ENCODE measurements around the gene TAS2R20. TPM values are rescaled to one million over a fixed set of nuclear protein-coding genes. Genes with fewer than 3 reads are reported as not detected.

Gene TAS2R20
- total RNA-seq, 1 donor from 2014 or later: 3.6 TPM

GRCh38 chr12:10959804-10960203 lies 38.3 kb downstream of the TAS2R20 start:
- peak; percentile 41 for DNase-seq

DNA sequence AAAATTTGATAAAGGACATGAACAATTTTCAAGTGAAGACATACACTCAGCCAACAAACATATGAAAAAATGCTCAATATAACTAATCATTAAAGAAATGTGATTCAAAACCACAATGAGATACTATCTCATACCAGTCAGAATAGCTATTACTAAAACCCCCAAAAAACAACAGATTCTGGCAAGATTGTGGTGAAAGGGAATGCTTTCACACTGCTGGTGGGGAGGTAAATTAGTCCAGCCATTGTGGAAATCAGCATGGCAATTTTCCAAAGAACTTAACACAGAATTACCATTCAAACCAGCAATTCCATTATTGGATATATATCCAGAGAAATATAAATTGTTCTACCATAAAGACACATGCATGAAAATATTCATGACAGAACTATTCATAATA lies 40.4 kb downstream of the TAS2R20 start:
- DNase-seq: no peak

DNA sequence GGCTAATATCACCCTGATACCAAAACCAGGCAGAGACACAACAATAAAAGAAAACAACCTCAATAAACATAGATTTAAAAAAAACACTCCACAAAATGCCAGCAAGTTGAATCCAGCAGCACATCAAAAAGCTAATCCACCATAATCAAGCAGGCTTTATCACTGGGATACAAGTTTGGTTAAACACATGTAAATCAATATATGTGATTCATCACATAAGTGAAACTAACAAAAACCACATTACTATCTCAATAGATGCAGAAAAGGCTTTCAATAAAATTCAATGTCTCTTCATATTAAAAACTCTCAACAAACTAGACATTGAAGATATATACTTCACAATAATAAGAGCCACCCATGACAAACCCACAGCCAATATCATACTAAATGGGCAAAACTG lies 42.0 kb downstream of the TAS2R20 start:
- DNase-seq: no peak

GRCh38 chr12:10952645-10953044 lies 45.5 kb downstream of the TAS2R20 start:
- DNase-seq: no peak

Other genes starting within 250 kb of the TAS2R20 start
- gene TAS2R7, start 195.7 kb downstream of the TAS2R20 start, total RNA-seq: not detected in 2 replicates
- gene TAS2R8, start 191.0 kb downstream of the TAS2R20 start, total RNA-seq: not detected in 2 replicates
- not detected in 2 replicates for gene TAS2R9, start 188.1 kb downstream of the TAS2R20 start, total RNA-seq
- gene TAS2R10, start 171.9 kb downstream of the TAS2R20 start, total RNA-seq: 0.17 and 0.37 TPM in 2 replicates
- gene PRR4, start 148.8 kb downstream of the TAS2R20 start, total RNA-seq: 0.17 and 0.33 TPM in 2 replicates
- gene PRH1, start 114.0 kb downstream of the TAS2R20 start, total RNA-seq: 11.2 and 12.8 TPM in 2 replicates
- 0.84 and 1.0 TPM in 2 replicates for gene TAS2R13, start 88.7 kb downstream of the TAS2R20 start, total RNA-seq
- gene PRH2, start 69.1 kb downstream of the TAS2R20 start, total RNA-seq: not detected in 2 replicates
- gene TAS2R14, start 59.0 kb downstream of the TAS2R20 start, total RNA-seq: 0.74 and 2.0 TPM in 2 replicates
- 2.3 and 3.6 TPM in 2 replicates for gene TAS2R50, start 11.4 kb downstream of the TAS2R20 start, total RNA-seq
- gene TAS2R19, start 24.3 kb upstream of the TAS2R20 start, total RNA-seq: 4.0 and 9.2 TPM in 2 replicates
- 3.8 and 6.8 TPM in 2 replicates for gene TAS2R31, start 33.1 kb upstream of the TAS2R20 start, total RNA-seq
- gene TAS2R46, start 64.0 kb upstream of the TAS2R20 start, total RNA-seq: 2.4 and 3.6 TPM in 2 replicates
- gene TAS2R43, start 94.0 kb upstream of the TAS2R20 start, total RNA-seq: 1.0 and 2.1 TPM in 2 replicates
- 3.9 and 6.8 TPM in 2 replicates for gene TAS2R30, start 136.3 kb upstream of the TAS2R20 start, total RNA-seq
- 6.6 and 7.4 TPM in 2 replicates for gene SMIM10L1, start 172.9 kb upstream of the TAS2R20 start, total RNA-seq
- gene TAS2R42, start 188.6 kb upstream of the TAS2R20 start, total RNA-seq: not detected in 2 replicates